Activated CD4-positive, alpha-beta T cell treated with anti-CD3 and anti-CD28 coated beads for 36 hours (primary cell): ENCODE measurements around the gene CIITA. TPM values are rescaled to one million over a fixed set of nuclear protein-coding genes. Genes with fewer than 3 reads are reported as not detected.
A peak's percentile ranks its signal among the peaks of the same experiment; 100 is the strongest.

Source experiments
- ATAC-seq: fragments of 200-7000 bp; cut with Tn5 transposase; one replicate; pipeline ENCODE4 v1.10.0; 2021; ENCODE audit warnings: mild to moderate bottlenecking, moderate library complexity
- CTCF ChIA-PET: fragments of 350-600 bp; sonication (Branson Sonifier 250); formaldehyde crosslinking; loops from one replicate; lab custom pipeline; 2021; ENCODE audit warnings: antibody characterized with exemption; lab: Charles Lee
- POLR2A ChIA-PET: fragments of 350-600 bp; sonication (Branson Sonifier 250); formaldehyde crosslinking; loops from one replicate; lab custom pipeline; 2021; ENCODE audit warnings: antibody characterized with exemption, inconsistent platforms; lab: Charles Lee
- DNase-seq: peaks from one replicate; pipeline ENCODE4 v3.0.0-alpha.2; 2020
- H3K27ac Mint-ChIP-seq: one replicate; pipeline ENCODE4 v1.8.0; 2021; ENCODE audit warnings: mixed read lengths
- H3K27me3 Mint-ChIP-seq: one replicate; pipeline ENCODE4 v1.8.0; 2021; ENCODE audit warnings: mixed read lengths
- H3K36me3 Mint-ChIP-seq: one replicate; pipeline ENCODE4 v1.8.0; 2021; ENCODE audit warnings: low read depth, mixed read lengths
- H3K4me1 Mint-ChIP-seq: one replicate; pipeline ENCODE4 v1.8.0; 2021; ENCODE audit warnings: mixed read lengths
- H3K4me3 Mint-ChIP-seq: one replicate; pipeline ENCODE4 v1.8.0; 2021; ENCODE audit warnings: mild to moderate bottlenecking, moderate library complexity, mixed read lengths
- H3K9me3 Mint-ChIP-seq: one replicate; pipeline ENCODE4 v1.8.0; 2021; ENCODE audit warnings: low read depth, mixed read lengths
- intact Hi-C, 2 experiments: fragments of 100-400 bp; cut with DNase I in 1 of 2; cut with micrococcal nuclease in 1 of 2; formaldehyde crosslinking; loops; one replicate each; pipeline versions ENCODE4 v1.14.2 to v1.15.1; 2022 to 2024; cut with DNase I, micrococcal nuclease
- total RNA-seq, 2 experiments: library from RNA; stranded (reverse); gene quantifications; one replicate each; pipeline ENCODE4 v1.2.3, GENCODE V29; 2021

CIITA gene
- total RNA-seq, 2 experiments from 2014 or later, result 0.87 to 1.4 TPM

DNA sequence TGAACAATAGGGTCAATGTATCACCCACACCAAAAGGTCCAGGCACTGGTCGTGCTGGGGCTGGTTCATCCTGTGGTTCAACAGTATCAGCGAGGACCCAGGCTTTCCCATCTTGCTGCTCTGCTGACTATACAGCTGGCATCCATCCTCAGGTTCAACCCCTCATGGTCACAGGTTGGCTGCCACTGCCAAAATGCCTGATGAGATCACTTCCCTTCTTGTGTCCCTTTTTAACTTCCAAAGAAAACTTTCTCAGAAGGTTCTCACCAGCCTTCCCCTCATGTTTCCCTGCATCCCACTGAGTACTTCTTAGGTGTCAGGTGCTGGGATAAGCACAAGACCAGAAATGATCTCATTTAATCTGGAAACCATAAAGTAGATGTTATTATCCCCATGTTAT, 93.1 kb downstream of the CIITA start:
- Mint-ChIP-seq H3K27ac (no peak overlapping the region), H3K4me3 (no peak overlapping the region), H3K27me3 (no peaks in the 10 kb centered on the region), H3K9me3 (peaks cover 8% of the 10 kb centered on the region), H3K4me1 (peaks cover 50% of the 10 kb centered on the region), H3K36me3 (peaks cover 45% of the 10 kb centered on the region)
- ChIA-PET CTCF (interaction anchor here (1.1 to 11.6 kb wide), 6 partner anchors 10 to 386 kb away, joined by 3 to 121 read pairs (median 6); no protein-coding TSS in a partner anchor), POLR2A (no interaction called here)
- DNase-seq (no peak), ATAC-seq (no peak)
- intact Hi-C loops, result no loop called here

DNA sequence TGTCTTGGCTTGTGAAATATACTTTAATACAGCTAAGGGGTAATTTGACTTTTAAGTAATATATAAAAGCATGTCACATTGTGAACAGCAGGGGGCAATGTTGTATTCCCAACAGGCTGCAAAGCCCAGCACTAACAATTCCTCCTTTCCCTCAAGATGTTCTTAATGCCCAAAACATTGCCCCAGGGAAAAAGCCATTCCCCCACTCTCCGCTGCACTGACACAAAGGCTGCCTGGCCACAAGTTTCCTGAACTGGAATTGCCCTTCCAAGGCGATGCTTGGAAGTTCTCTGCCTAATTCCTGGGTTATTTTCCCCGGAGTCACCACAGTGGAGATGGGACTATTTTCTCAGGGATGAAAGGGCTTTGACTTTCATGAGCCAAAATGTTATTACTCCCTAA, 94.6 kb downstream of the CIITA start:
- no peak overlapping the region for H3K4me3 Mint-ChIP-seq
- CTCF ChIA-PET, result interaction anchor here (0.6 to 1.9 kb wide), 36 partner anchors 9 to 1096 kb away, joined by 3 to 14 read pairs (median 3); partner anchors contain the start of gene SOCS1
- H3K27me3 Mint-ChIP-seq, result no peaks in the 10 kb centered on the region
- intact Hi-C loops, result loop anchor here (1.0 kb wide), 2 partner anchors 284 to 286 kb away; no protein-coding TSS in a partner anchor
- peaks cover 35% of the 10 kb centered on the region for H3K4me1 Mint-ChIP-seq
- H3K36me3 Mint-ChIP-seq, result peaks cover 32% of the 10 kb centered on the region
- H3K9me3 Mint-ChIP-seq, result no peaks in the 10 kb centered on the region
- DNase-seq, result peak; percentile 47
- H3K27ac Mint-ChIP-seq, result peak overlapping the region; percentile 21
- peak; percentile 40 for ATAC-seq
- POLR2A ChIA-PET, result interaction anchor here (0.6 to 1.4 kb wide), 3 partner anchors 248 to 284 kb away, joined by 3 to 9 read pairs (median 3); partner anchors contain the start of gene SOCS1

DNA sequence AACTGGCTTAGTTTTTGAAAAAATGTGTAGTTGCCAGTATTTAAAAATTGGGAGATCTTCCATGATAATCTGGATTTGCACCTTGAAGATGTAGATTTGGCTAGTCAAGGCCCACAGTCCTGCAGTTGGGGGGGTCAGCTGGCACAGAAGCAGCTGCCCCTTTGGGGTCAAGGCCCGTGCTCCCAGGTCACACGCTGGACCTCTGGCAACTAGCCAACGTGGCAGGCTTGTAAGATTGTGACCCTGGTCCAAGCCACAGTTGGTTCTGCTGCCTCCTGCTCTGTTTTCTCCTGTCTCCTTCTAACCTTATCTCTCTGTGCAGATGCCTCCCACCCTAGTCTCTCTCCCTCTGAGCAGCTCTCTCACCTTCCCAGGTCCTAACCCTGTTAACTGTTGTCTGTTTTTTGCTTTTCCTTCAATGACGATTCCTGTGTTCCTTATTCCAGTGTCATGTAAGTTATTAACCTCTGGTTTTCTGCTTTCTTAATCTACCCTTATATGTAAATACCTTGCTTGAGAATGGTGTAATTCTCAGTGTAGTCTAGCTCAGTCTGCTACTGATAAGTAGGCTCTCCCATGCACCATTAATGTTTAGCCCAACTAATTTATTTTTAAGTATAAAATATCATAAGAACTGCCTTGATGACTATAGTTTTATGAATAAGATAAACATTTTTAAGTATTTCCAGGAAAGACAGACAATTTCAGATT, 95.3 kb downstream of the CIITA start:
- Mint-ChIP-seq H3K36me3 (peaks cover 26% of the 10 kb centered on the region), H3K27me3 (no peaks in the 10 kb centered on the region), H3K9me3 (no peaks in the 10 kb centered on the region), H3K4me3 (no peak overlapping the region), H3K4me1 (peaks cover 31% of the 10 kb centered on the region), H3K27ac (peak overlapping the region; percentile 64)
- CTCF ChIA-PET, result interaction anchor here (0.6 to 2.0 kb wide), 16 partner anchors 8 to 1096 kb away, joined by 3 to 8 read pairs (median 4); partner anchors contain the start of gene SOCS1
- intact Hi-C loops, result no loop called here
- ATAC-seq, result no peak
- POLR2A ChIA-PET, result interaction anchor here (1.4 kb wide), 1 partner anchor 284 kb away, joined by 9 read pairs; the partner anchor contains the start of gene SOCS1
- no peak for DNase-seq

DNA sequence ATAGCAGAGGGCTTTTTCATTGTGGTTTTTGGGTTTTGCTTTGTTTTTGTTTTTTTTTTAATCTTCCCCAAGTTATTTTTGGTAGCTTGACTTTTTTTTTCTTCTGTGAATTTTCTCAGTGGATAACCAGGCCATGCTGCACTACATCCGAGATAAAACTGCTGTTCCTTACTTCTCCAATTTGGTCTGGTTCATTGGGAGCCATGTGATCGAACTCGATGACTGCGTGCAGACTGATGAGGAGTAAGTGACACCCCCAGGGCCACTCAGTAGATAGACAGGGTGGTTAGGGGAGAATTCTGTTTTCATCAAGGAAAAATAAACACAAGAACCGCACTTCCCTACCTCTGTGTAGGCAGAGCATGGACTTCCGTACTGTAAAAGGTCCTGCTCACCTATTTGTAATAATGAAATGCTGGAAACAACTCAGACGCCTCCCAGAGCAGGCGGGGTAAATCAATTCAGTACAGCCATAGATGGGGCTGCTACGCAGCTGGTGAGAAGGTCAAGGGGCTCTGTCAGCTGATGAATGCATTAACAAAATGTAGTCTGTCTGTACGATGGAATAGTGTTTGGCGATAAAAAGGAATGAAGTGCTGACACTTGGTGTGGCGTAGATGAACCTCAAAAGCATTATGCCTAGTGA, 95.9 kb downstream of the CIITA start:
- DNase-seq (no peak), ATAC-seq (peak; percentile 48)
- Mint-ChIP-seq H3K4me3 (no peak overlapping the region), H3K27ac (peak overlapping the region; percentile 67), H3K9me3 (no peaks in the 10 kb centered on the region), H3K27me3 (no peaks in the 10 kb centered on the region), H3K36me3 (peaks cover 32% of the 10 kb centered on the region), H3K4me1 (peaks cover 38% of the 10 kb centered on the region)
- ChIA-PET POLR2A (no interaction called here), CTCF (interaction anchor here (0.6 to 2.0 kb wide), 9 partner anchors 8 to 650 kb away, joined by 3 to 8 read pairs (median 3); no protein-coding TSS in a partner anchor)
- intact Hi-C loops, result no loop called here

DNA sequence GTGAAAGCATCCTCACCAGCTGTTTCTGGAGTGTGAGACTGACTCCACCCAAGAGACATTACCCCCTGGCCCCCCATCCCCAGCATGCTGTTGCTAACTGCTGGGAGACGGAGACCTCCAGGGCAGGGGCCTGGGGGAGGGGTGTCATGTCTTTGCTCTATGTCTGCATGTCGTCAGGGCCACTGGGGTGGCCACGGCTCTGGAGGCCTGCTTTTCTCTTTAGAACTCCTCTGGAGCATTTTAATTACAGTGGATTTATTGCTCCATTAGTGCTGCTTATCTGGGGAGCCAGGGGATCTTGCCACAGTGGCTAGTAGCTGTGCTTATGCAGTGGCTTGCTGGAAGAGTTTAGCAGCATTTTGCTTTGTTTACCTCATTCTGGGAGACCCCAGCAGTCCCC, 99.6 kb downstream of the CIITA start:
- no peak for ATAC-seq
- Mint-ChIP-seq H3K4me3 (no peak overlapping the region), H3K9me3 (no peaks in the 10 kb centered on the region), H3K27me3 (no peaks in the 10 kb centered on the region), H3K36me3 (peaks cover 28% of the 10 kb centered on the region), H3K27ac (no peak overlapping the region), H3K4me1 (peaks cover 27% of the 10 kb centered on the region)
- DNase-seq, result no peak
- CTCF ChIA-PET, result interaction anchor here (1.0 to 1.4 kb wide), 2 partner anchors 12 to 219 kb away, joined by 3 to 6 read pairs; no protein-coding TSS in a partner anchor
- POLR2A ChIA-PET, result no interaction called here
- intact Hi-C loops, result no loop called here

DNA sequence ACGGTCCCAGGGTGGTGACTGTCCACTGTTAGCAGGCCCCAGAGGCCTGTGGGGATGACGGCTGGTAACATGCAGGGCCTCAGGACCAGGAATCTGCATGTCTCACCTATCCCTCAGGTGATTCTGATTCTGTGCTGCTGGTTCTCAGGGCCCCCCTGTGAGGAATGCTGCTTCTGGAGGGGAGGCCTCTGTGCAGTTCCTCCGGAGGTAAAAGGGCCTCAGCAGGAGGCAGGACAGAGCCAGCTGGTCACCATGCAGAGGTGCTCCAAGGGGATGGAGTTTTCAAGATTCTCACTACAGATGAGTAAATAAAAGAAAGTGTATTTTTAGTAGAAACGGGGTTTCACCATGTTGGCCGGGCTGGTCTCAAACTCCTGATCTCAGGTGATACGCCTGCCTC, 101.1 kb downstream of the CIITA start:
- H3K36me3 Mint-ChIP-seq, result peaks cover 30% of the 10 kb centered on the region
- H3K27ac Mint-ChIP-seq, result no peak overlapping the region
- intact Hi-C loops, result no loop called here
- no peak overlapping the region for H3K4me3 Mint-ChIP-seq
- no peaks in the 10 kb centered on the region for H3K9me3 Mint-ChIP-seq
- no peak for ATAC-seq
- H3K4me1 Mint-ChIP-seq, result peaks cover 20% of the 10 kb centered on the region
- DNase-seq, result no peak
- ChIA-PET POLR2A (no interaction called here), CTCF (no interaction called here)
- no peaks in the 10 kb centered on the region for H3K27me3 Mint-ChIP-seq

DNA sequence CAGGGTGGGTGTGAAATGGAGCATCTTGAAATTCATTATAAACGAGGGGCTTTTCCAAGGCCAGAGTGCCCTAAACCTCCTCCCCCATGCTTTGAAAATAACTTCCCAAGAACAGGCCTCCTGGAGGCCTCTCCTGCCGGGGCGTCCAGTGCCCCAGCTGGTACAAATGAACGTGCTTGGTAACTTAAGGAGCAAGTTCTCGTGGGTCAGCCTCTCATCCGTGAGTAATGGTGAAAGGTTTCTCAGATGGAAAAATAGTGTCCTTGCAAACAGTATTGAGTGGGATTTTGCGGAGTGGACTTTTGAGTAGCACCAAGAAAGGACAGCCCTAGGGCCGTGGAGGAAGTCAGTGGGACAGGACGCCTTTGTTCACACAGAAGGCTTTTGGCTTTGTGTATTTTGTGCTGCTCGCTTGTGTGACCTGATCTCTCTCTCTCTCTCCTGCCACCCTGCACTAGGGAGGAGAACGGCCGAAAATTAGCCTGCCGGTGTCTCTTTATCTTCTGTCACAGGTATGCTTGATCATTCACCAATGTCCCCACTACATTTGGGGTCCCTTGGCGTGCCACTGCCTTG, 102.0 kb downstream of the CIITA start:
- intact Hi-C loops, result no loop called here
- POLR2A ChIA-PET, result interaction anchor here (0.6 kb wide), 1 partner anchor 198 kb away, joined by 4 read pairs; no protein-coding TSS in a partner anchor
- Mint-ChIP-seq H3K9me3 (no peaks in the 10 kb centered on the region), H3K36me3 (peaks cover 30% of the 10 kb centered on the region), H3K4me1 (peaks cover 24% of the 10 kb centered on the region), H3K27me3 (no peaks in the 10 kb centered on the region), H3K4me3 (no peak overlapping the region), H3K27ac (no peak overlapping the region)
- DNase-seq, result no peak
- CTCF ChIA-PET, result interaction anchor here (1.2 to 2.2 kb wide), 2 partner anchors 8 to 278 kb away, joined by 3 to 12 read pairs; no protein-coding TSS in a partner anchor
- no peak for ATAC-seq

DNA sequence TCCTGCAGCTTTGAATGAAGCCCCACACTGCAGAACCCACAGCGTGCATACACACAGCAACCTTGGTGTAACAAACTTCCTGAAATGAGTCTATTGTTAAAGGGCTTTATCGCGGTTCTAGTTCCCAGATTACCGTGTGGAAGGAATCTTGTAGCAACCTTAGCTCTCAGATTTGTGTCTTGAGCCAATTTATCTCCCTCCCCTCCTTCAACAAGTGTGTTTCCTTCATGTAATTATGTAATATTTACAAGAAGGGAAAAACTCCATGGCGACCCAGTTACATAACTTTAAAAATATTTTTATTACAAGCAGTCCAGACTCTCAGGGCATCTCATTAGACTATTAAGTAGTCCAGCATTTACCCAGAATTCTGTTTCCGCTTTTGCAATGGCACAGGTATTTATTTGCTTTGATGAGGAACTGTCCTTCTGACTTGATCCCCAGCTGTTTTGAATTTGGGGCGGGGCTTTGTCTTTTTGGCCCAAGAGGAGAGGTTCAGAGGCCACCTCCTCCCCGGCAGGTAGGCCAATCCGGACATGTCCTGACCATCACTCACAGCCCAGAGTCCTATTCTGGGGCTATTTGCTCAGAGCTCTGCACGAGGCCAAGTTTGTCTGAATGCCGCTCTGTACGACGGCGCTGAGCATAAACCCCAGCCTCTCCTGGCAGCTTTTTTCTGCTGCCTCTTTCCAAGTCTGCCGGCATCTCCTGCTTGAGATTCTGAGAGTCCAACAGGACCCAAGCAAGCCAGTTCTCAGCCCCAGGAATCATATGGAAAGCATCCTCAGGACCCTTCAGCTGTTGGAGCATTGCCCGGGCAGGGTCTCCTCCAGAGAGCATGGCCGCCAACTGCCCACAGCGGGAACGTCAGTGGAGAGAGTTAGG, 103.0 kb downstream of the CIITA start:
- no peak for DNase-seq
- no peak for ATAC-seq
- Mint-ChIP-seq H3K4me3 (no peak overlapping the region), H3K27me3 (no peaks in the 10 kb centered on the region), H3K4me1 (peaks cover 31% of the 10 kb centered on the region), H3K27ac (no peak overlapping the region), H3K36me3 (peaks cover 32% of the 10 kb centered on the region), H3K9me3 (no peaks in the 10 kb centered on the region)
- intact Hi-C loops, result no loop called here
- POLR2A ChIA-PET, result interaction anchor here (0.8 to 1.0 kb wide), 2 partner anchors 72 to 276 kb away, joined by 3 read pairs; partner anchors contain the start of gene SOCS1
- CTCF ChIA-PET, result interaction anchor here (0.8 to 2.2 kb wide), 11 partner anchors 7 to 680 kb away, joined by 3 to 12 read pairs (median 4); partner anchors contain the start of gene SOCS1

DNA sequence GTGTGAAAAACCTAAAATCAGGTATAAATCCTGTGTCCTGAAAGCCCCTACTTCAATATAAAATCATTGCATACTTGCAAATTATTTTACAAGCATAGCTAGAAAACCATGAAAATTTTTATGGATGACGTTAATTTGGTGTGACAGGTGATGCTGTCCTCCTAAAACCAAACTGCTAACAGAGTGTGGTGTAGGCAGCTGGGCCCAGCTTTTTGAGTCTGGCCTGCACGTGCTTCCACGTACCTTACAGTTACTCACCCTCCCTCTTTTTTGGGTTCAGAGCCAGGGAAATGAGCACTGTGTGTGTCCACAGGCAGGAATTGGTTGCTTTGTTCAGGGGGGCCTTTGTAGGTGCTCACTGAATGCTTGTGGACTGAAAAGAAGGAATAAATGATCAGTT, 103.8 kb downstream of the CIITA start:
- H3K4me1 Mint-ChIP-seq, result peaks cover 34% of the 10 kb centered on the region
- H3K4me3 Mint-ChIP-seq, result peak overlapping the region; percentile 6
- no peak for ATAC-seq
- intact Hi-C loops, result no loop called here
- POLR2A ChIA-PET, result interaction anchor here (0.8 kb wide), 1 partner anchor 71 kb away, joined by 3 read pairs; no protein-coding TSS in a partner anchor
- peaks cover 35% of the 10 kb centered on the region for H3K36me3 Mint-ChIP-seq
- CTCF ChIA-PET, result interaction anchor here (0.7 to 2.2 kb wide), 10 partner anchors 8 to 679 kb away, joined by 3 to 12 read pairs (median 4); partner anchors contain the start of gene SOCS1
- H3K27ac Mint-ChIP-seq, result no peak overlapping the region
- no peak for DNase-seq
- no peaks in the 10 kb centered on the region for H3K27me3 Mint-ChIP-seq
- no peaks in the 10 kb centered on the region for H3K9me3 Mint-ChIP-seq

DNA sequence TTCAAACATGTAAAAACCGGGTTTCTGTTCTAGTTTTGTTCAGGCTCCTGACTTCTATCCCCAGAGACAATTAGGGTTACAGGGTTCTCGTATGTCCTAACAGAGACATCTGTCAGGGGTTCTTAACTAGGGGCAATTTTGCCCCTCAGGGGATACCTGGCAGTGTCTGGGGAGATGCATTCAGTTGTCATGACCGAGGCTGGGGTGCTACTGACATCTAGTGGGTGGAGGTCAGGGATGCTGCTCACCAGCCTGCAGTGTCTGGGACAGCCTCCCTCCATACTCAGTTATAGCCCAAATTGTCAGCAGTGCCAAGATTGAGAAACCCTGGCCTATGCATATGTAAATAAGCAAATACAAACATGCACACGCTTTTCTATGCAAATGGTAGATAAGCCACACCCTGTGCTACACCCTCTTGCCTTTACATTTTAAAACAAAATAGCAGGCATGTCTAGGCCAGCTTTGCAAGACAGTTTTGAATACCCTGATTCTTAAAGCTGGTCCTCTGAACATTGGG, 104.8 kb downstream of the CIITA start:
- CTCF ChIA-PET, result interaction anchor here (0.6 to 3.2 kb wide), 5 partner anchors 11 to 152 kb away, joined by 3 to 20 read pairs (median 14); no protein-coding TSS in a partner anchor
- POLR2A ChIA-PET, result interaction anchor here (1.7 kb wide), 1 partner anchor 272 kb away, joined by 4 read pairs; no protein-coding TSS in a partner anchor
- Mint-ChIP-seq H3K4me3 (peak overlapping the region; percentile 38), H3K27ac (peak overlapping the region; percentile 3), H3K4me1 (peaks cover 41% of the 10 kb centered on the region), H3K27me3 (no peaks in the 10 kb centered on the region), H3K36me3 (peaks cover 40% of the 10 kb centered on the region), H3K9me3 (no peaks in the 10 kb centered on the region)
- peak; percentile 79 for ATAC-seq
- intact Hi-C loops, result no loop called here
- DNase-seq, result peak; percentile 76
